MCF 10A (cell line): ENCODE measurements around the gene NUP153. TPM values are rescaled to one million over a fixed set of nuclear protein-coding genes. Genes with fewer than 3 reads are reported as not detected.
A peak's percentile ranks its signal among the peaks of the same experiment; 100 is the strongest.

ENCODE experiments used
- BruUV-seq: library from RNA; stranded (reverse); fragments of 400-500 nt; replicated peaks from 2 replicates; lab custom pipeline; 2021; lab: Mats Ljungman, UMichigan
- CTCF ChIA-PET: fragments of 300-600 bp; sonication (Branson Sonifier 250); formaldehyde crosslinking; extraction: SDS; loops from one replicate; lab custom pipeline; 2021; ENCODE audit warnings: antibody characterized with exemption, inconsistent platforms; lab: Yijun Ruan, JAX
- POLR2A ChIA-PET: fragments of 300-600, 350-650 bp; sonication (Branson Sonifier 250); formaldehyde crosslinking; extraction: SDS; loops from one replicate; lab custom pipeline; 2020; ENCODE audit warnings: antibody characterized with exemption, inconsistent platforms; lab: Yijun Ruan, JAX
- DNase-seq: peaks from one replicate; pipeline ENCODE4 v3.0.0-alpha.2; 2018; ENCODE audit not compliant: unreplicated experiment
- H3K27ac Mint-ChIP-seq: one replicate; pipeline ENCODE4 v1.8.0; 2022; ENCODE audit warnings: mild to moderate bottlenecking, low read depth, mixed read lengths; ENCODE audit not compliant: unreplicated experiment
- H3K27me3 Mint-ChIP-seq: one replicate; pipeline ENCODE4 v1.8.0; 2022; ENCODE audit warnings: mixed read lengths; ENCODE audit not compliant: insufficient read depth, unreplicated experiment
- H3K36me3 Mint-ChIP-seq: one replicate; pipeline ENCODE4 v1.8.0; 2022; ENCODE audit warnings: mild to moderate bottlenecking, moderate library complexity, mixed read lengths; ENCODE audit not compliant: insufficient read depth, unreplicated experiment
- H3K4me1 Mint-ChIP-seq: one replicate; pipeline ENCODE4 v1.8.0; 2022; ENCODE audit warnings: mixed read lengths; ENCODE audit not compliant: insufficient read depth, unreplicated experiment
- H3K4me3 Mint-ChIP-seq: one replicate; pipeline ENCODE4 v1.8.0; 2022; ENCODE audit warnings: mild to moderate bottlenecking, moderate library complexity, mixed read lengths; ENCODE audit not compliant: unreplicated experiment
- H3K9me3 Mint-ChIP-seq: one replicate; pipeline ENCODE4 v1.8.0; 2022; ENCODE audit warnings: mixed read lengths; ENCODE audit not compliant: unreplicated experiment
- intact Hi-C: fragments of 100-400 bp; cut with micrococcal nuclease; formaldehyde crosslinking; loops from 2 replicates; pipeline ENCODE4 v1.14.1; 2022
- total RNA-seq: library from RNA; stranded (reverse); gene quantifications from 2 replicates; pipeline ENCODE4 v1.2.3, GENCODE V29; 2022
- TF ChIP-seq, protein P1 (sequence below): fragments of 200-600 bp; IDR thresholded peaks from one replicate; pipeline ENCODE4 v1.8.0; 2022; ENCODE audit warnings: antibody characterized with exemption, mild to moderate bottlenecking; ENCODE audit not compliant: unreplicated experiment

NUP153 gene
- total RNA-seq, 1 experiment from 2014 or later = 36.5 TPM

DNA sequence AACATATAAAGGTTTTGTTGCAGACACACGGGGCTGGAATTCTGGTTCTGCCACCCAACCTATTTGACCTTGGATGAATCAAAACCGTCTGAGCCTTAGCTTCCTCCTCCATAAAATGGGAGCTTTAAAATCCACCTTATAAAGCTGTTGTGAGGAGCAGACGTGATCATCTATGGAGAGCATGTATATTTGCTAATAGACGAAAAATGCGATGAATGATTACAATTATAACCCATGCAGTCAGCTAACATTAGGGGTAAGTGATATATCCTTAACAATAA lies 586 bp upstream of the NUP153 start:
- Mint-ChIP-seq H3K4me1 (peaks cover 13% of the 10 kb centered on the region), H3K4me3 (peak overlapping the region; percentile 86), H3K27ac (peak overlapping the region; percentile 97), H3K27me3 (no peaks in the 10 kb centered on the region), H3K36me3 (peaks cover 5% of the 10 kb centered on the region), H3K9me3 (no peaks in the 10 kb centered on the region)
- BruUV-seq = TSS peak; percentile 50
- POLR2A ChIA-PET = interaction anchor here (0.6 to 2.7 kb wide), 24 partner anchors 8 to 693 kb away, joined by 3 to 29 read pairs (median 4); partner anchors contain the start of genes FAM8A1, KDM1B and TPMT
- intact Hi-C loops = loop anchor here (5.0 kb wide), 1 partner anchor 105 kb away; the partner anchor contains the start of gene FAM8A1
- CTCF ChIA-PET = interaction anchor here (0.6 to 1.0 kb wide), 4 partner anchors 11 to 547 kb away, joined by 3 to 4 read pairs (median 4); no protein-coding TSS in a partner anchor
- DNase-seq = no peak
- TF ChIP-seq, protein P1, sequence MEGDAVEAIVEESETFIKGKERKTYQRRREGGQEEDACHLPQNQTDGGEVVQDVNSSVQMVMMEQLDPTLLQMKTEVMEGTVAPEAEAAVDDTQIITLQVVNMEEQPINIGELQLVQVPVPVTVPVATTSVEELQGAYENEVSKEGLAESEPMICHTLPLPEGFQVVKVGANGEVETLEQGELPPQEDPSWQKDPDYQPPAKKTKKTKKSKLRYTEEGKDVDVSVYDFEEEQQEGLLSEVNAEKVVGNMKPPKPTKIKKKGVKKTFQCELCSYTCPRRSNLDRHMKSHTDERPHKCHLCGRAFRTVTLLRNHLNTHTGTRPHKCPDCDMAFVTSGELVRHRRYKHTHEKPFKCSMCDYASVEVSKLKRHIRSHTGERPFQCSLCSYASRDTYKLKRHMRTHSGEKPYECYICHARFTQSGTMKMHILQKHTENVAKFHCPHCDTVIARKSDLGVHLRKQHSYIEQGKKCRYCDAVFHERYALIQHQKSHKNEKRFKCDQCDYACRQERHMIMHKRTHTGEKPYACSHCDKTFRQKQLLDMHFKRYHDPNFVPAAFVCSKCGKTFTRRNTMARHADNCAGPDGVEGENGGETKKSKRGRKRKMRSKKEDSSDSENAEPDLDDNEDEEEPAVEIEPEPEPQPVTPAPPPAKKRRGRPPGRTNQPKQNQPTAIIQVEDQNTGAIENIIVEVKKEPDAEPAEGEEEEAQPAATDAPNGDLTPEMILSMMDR = no peak

DNA sequence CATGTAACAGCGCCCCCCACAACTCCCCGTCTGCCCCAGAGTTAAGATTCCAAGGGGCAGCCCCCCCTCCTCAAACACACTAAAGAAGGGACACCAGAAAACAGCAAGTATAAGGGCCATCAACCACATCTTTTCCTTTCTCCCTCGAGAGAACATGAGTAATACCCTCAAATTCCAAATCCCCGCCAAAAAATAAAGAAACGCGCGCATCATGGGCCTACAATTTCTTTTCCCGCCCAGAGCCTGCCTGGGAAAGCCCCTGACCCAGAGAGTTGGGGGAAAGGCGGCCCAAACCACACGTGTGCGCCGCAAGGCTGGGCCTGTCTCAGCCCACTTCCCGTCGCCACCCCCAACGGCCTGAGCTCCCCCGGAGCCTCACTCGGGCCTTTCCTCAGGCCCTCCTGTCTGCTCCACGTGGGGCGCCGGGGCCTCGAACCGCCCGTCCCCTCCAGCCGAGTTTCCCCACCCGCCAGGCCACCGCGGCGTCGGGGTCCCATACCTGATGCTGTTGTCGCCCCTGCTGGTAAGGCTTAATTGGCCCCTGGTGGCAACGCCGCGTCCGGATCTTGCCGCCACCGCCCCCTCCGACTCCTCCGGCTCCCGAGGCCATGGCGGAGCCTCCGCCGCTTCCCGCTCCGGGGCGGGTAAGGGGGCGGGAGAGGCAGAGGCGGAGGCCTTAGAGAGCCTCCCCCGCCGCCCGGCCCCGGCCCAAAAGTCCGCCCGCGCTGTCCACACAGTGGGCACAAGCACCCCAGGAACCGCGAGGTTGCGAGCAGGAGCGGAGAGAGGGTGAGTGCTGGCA lies 746 bp downstream of the NUP153 start:
- DNase-seq = peak; percentile 65
- TF ChIP-seq, protein P1 = no peak
- CTCF ChIA-PET = no interaction called here
- Mint-ChIP-seq H3K36me3 (peaks cover 5% of the 10 kb centered on the region), H3K27me3 (no peaks in the 10 kb centered on the region), H3K4me1 (peaks cover 13% of the 10 kb centered on the region), H3K27ac (peak overlapping the region; percentile 97), H3K4me3 (peak overlapping the region; percentile 86), H3K9me3 (no peaks in the 10 kb centered on the region)
- no TSS peak for BruUV-seq
- intact Hi-C loops = loop anchor here (2.0 to 5.0 kb wide), 2 partner anchors 55 to 104 kb away; partner anchors contain the start of gene FAM8A1
- POLR2A ChIA-PET = interaction anchor here (0.6 to 2.7 kb wide), 16 partner anchors 8 to 663 kb away, joined by 3 to 29 read pairs (median 6); partner anchors contain the start of genes FAM8A1, KDM1B and TPMT

DNA sequence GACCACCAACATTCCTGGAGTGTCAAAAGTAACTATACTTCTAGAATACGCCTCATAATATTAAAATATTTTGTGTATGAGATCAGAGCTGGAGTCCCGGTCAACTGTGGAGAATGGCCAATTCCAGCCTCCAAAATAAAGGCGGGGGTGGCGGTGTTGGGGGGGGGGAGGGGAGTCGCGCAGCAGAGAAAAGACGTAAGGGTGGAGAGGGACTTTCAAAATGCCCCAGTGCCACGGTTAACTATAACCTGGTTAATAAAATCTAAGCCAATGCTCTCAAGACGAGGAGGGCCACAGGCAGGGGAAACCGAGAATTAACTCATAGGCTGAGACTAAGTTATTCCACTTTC lies 1.3 kb downstream of the NUP153 start:
- TF ChIP-seq, protein P1 = no peak
- BruUV-seq = no TSS peak
- Mint-ChIP-seq H3K9me3 (no peaks in the 10 kb centered on the region), H3K27me3 (no peaks in the 10 kb centered on the region), H3K36me3 (peaks cover 5% of the 10 kb centered on the region), H3K4me1 (peaks cover 10% of the 10 kb centered on the region), H3K4me3 (peak overlapping the region; percentile 86), H3K27ac (peak overlapping the region; percentile 97)
- DNase-seq = peak; percentile 69
- POLR2A ChIA-PET = interaction anchor here (1.0 to 2.7 kb wide), 5 partner anchors 9 to 160 kb away, joined by 3 to 29 read pairs (median 4); partner anchors contain the start of gene FAM8A1
- CTCF ChIA-PET = no interaction called here
- intact Hi-C loops = loop anchor here (2.0 to 5.0 kb wide), 2 partner anchors 55 to 103 kb away; partner anchors contain the start of gene FAM8A1

DNA sequence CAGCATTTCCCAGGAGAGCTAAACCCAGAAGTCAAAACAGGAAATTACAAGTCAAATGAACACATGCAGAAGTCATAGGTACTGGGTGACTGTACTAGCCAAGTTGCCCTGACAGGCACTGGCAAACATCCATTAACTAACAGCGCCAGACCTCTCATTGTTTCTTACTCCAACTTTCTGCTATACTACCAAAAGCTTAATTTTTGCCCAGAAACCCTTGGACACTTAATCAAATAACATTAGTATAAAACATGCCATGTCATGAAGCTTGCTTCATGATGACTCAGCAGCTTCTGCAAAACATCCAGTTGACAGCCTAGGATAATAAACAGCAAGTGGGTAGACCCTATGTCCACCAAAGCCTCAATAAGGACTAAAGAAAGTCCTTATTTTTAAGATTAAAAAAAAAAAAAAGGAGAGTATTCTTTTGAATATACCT lies 3.5 kb downstream of the NUP153 start:
- Mint-ChIP-seq H3K9me3 (no peaks in the 10 kb centered on the region), H3K4me1 (peaks cover 6% of the 10 kb centered on the region), H3K27ac (peak overlapping the region; percentile 75), H3K27me3 (no peaks in the 10 kb centered on the region), H3K36me3 (peaks cover 5% of the 10 kb centered on the region), H3K4me3 (no peak overlapping the region)
- TF ChIP-seq, protein P1 = no peak
- ChIA-PET POLR2A (interaction anchor here (0.6 to 3.6 kb wide), 9 partner anchors 10 to 411 kb away, joined by 3 to 17 read pairs (median 4); partner anchors contain the start of gene FAM8A1), CTCF (interaction anchor here (0.6 to 1.4 kb wide), 3 partner anchors 14 to 203 kb away, joined by 3 to 4 read pairs (median 3); no protein-coding TSS in a partner anchor)
- BruUV-seq = no TSS peak
- intact Hi-C loops = loop anchor here (5.0 kb wide), 1 partner anchor 99 kb away; no protein-coding TSS in a partner anchor
- DNase-seq = peak; percentile 76
